Astrocyte (in vitro differentiated cells and primary cell): Measurements from ENCODE around the gene VDR. TPM values are rescaled to one million over a fixed set of nuclear protein-coding genes. Genes with fewer than 3 reads are reported as not detected.
A peak's percentile ranks its signal among the peaks of the same experiment; 100 is the strongest.

Experiments
- DNase-seq: peaks from one replicate; pipeline ENCODE4 v3.0.0-alpha.2; 2010; ENCODE audit warnings: low read depth
- FAIRE-seq: peaks from 2 replicates; lab custom pipeline; 2011; peaks lifted over from hg19 to GRCh38; lab: Jason Lieb, UNC
- H2AFZ ChIP-seq: 2 replicates; pipeline ENCODE4 v1.6.0; 2012; ENCODE audit warnings: low read depth, low read length, inconsistent platforms
- H3K27ac ChIP-seq: 2 replicates; pipeline ENCODE4 v1.5.1; 2011; ENCODE audit warnings: low read depth, low read length, inconsistent platforms
- H3K27me3 ChIP-seq: 2 replicates; pipeline ENCODE4 v1.6.0; 2011; ENCODE audit warnings: low read length, inconsistent platforms; ENCODE audit not compliant: insufficient read depth
- H3K36me3 ChIP-seq: 2 replicates; pipeline ENCODE4 v1.5.1; 2011; ENCODE audit warnings: low read length, inconsistent platforms; ENCODE audit not compliant: insufficient read depth
- H3K4me1 ChIP-seq: 2 replicates; pipeline ENCODE4 v1.5.1; 2011; ENCODE audit warnings: low read length, inconsistent platforms; ENCODE audit not compliant: insufficient read depth
- H3K4me2 ChIP-seq: 2 replicates; pipeline ENCODE4 v1.6.0; 2012; ENCODE audit warnings: low read length, inconsistent platforms
- H3K4me3 ChIP-seq: 2 replicates; pipeline ENCODE4 v1.5.1; 2011; ENCODE audit warnings: low read depth, mild to moderate bottlenecking, low read length, inconsistent platforms; ENCODE audit not compliant: insufficient read depth
- H3K79me2 ChIP-seq: 2 replicates; pipeline ENCODE4 v1.6.0; 2012; ENCODE audit warnings: mild to moderate bottlenecking, low read length, inconsistent platforms; ENCODE audit not compliant: insufficient read depth
- H3K9ac ChIP-seq: 2 replicates; pipeline ENCODE4 v1.6.0; 2012; ENCODE audit warnings: mild to moderate bottlenecking, low read length, inconsistent platforms
- H3K9me3 ChIP-seq: 2 replicates; pipeline ENCODE4 v1.5.1; 2012; ENCODE audit warnings: low read depth, mild to moderate bottlenecking, low read length, inconsistent platforms; ENCODE audit not compliant: insufficient read depth
- H4K20me1 ChIP-seq: 2 replicates; pipeline ENCODE4 v1.6.0; 2012; ENCODE audit warnings: low read length, inconsistent platforms; ENCODE audit not compliant: insufficient read depth
- H3K27ac Mint-ChIP-seq: one replicate; pipeline ENCODE4 v1.8.0; 2021; ENCODE audit warnings: mild to moderate bottlenecking, mixed read lengths; ENCODE audit not compliant: unreplicated experiment
- H3K27me3 Mint-ChIP-seq: one replicate; pipeline ENCODE4 v1.8.0; 2021; ENCODE audit warnings: low read depth, mixed read lengths; ENCODE audit not compliant: unreplicated experiment
- H3K36me3 Mint-ChIP-seq: one replicate; pipeline ENCODE4 v1.8.0; 2021; ENCODE audit warnings: low read depth, mixed read lengths; ENCODE audit not compliant: unreplicated experiment
- H3K4me1 Mint-ChIP-seq: one replicate; pipeline ENCODE4 v1.8.0; 2021; ENCODE audit warnings: low read depth, mixed read lengths; ENCODE audit not compliant: unreplicated experiment
- H3K4me3 Mint-ChIP-seq: one replicate; pipeline ENCODE4 v1.8.0; 2021; ENCODE audit warnings: mild to moderate bottlenecking, moderate library complexity, mixed read lengths; ENCODE audit not compliant: unreplicated experiment
- H3K9me3 Mint-ChIP-seq: one replicate; pipeline ENCODE4 v1.8.0; 2021; ENCODE audit warnings: mild to moderate bottlenecking, mixed read lengths; ENCODE audit not compliant: unreplicated experiment
- CTCF ChIP-seq: IDR thresholded peaks from 2 replicates; pipeline ENCODE4 v1.5.1; 2011; ENCODE audit warnings: low read depth, mild to moderate bottlenecking, inconsistent platforms, low read length, moderate library complexity; ENCODE audit not compliant: insufficient read depth
- EZH2 ChIP-seq: IDR thresholded peaks from 2 replicates; pipeline ENCODE4 v1.6.1; 2012; ENCODE audit warnings: mild to moderate bottlenecking, low read length, inconsistent platforms; ENCODE audit not compliant: insufficient read depth
- total RNA-seq: library from RNA; stranded (reverse); gene quantifications from 2 replicates; pipeline ENCODE4 v1.2.1, GENCODE V29; 2021

Gene VDR
- total RNA-seq, 1 donor from 2014 or later, result 6.6 TPM

GRCh38 chr12:47808574-47809365, 96.0 kb downstream of the VDR start:
- Histone ChIP-seq H3K79me2 (peaks cover 98% of the 10 kb centered on the region), H3K9me3 (no peaks in the 10 kb centered on the region), H3K27me3 (no peaks in the 10 kb centered on the region), H3K9ac (peak overlapping the region; percentile 52), H3K36me3 (peaks cover 5% of the 10 kb centered on the region), H3K4me2 (peak overlapping the region; percentile 71), H3K4me1 (peaks cover 58% of the 10 kb centered on the region), H4K20me1 (peaks cover 93% of the 10 kb centered on the region), H3K27ac (peak overlapping the region; percentile 71), H3K4me3 (no peak overlapping the region), H2AFZ (no peak overlapping the region)
- Mint-ChIP-seq H3K27me3 (no peaks in the 10 kb centered on the region), H3K36me3 (peaks cover 6% of the 10 kb centered on the region), H3K9me3 (no peaks in the 10 kb centered on the region), H3K4me3 (no peak overlapping the region), H3K27ac (peak overlapping the region; percentile 79), H3K4me1 (peaks cover 63% of the 10 kb centered on the region)
- TF ChIP-seq CTCF (no peak), EZH2 (no peak)
- no peak for FAIRE-seq
- DNase-seq, result no peak

GRCh38 chr12:47808050-47808449, 96.7 kb downstream of the VDR start:
- peaks cover 52% of the 10 kb centered on the region for H3K4me1 ChIP-seq
- no peak overlapping the region for H3K4me3 ChIP-seq
- Mint-ChIP-seq H3K9me3 (no peaks in the 10 kb centered on the region), H3K27ac (peak overlapping the region; percentile 79), H3K36me3 (peaks cover 6% of the 10 kb centered on the region), H3K4me3 (no peak overlapping the region), H3K4me1 (peaks cover 57% of the 10 kb centered on the region), H3K27me3 (no peaks in the 10 kb centered on the region)
- H3K9me3 ChIP-seq, result no peaks in the 10 kb centered on the region
- FAIRE-seq (no peak), DNase-seq (peak; percentile 52)
- no peaks in the 10 kb centered on the region for H3K27me3 ChIP-seq
- peaks cover 5% of the 10 kb centered on the region for H3K36me3 ChIP-seq
- peak overlapping the region; percentile 71 for H3K27ac ChIP-seq
- H3K4me2 ChIP-seq, result peak overlapping the region; percentile 71
- H3K79me2 ChIP-seq, result peaks cover 98% of the 10 kb centered on the region
- peaks cover 93% of the 10 kb centered on the region for H4K20me1 ChIP-seq
- H2AFZ ChIP-seq, result no peak overlapping the region
- H3K9ac ChIP-seq, result peak overlapping the region; percentile 52
- TF ChIP-seq EZH2, result no peak
- TF ChIP-seq CTCF, result no peak

- peaks cover 6% of the 10 kb centered on the region for H3K36me3 Mint-ChIP-seq
- H3K9me3 ChIP-seq, result no peaks in the 10 kb centered on the region
- H3K27ac ChIP-seq, result no peak overlapping the region
- H4K20me1 ChIP-seq, result peaks cover 95% of the 10 kb centered on the region
- TF ChIP-seq CTCF (no peak), EZH2 (no peak)
- no peak for FAIRE-seq
- peaks cover 55% of the 10 kb centered on the region for H3K4me1 Mint-ChIP-seq
- peak overlapping the region; percentile 59 for H3K27ac Mint-ChIP-seq
- no peaks in the 10 kb centered on the region for H3K27me3 ChIP-seq
- peaks cover 47% of the 10 kb centered on the region for H3K4me1 ChIP-seq
- peaks cover 5% of the 10 kb centered on the region for H3K36me3 ChIP-seq
- H3K4me3 ChIP-seq, result no peak overlapping the region
- H3K9ac ChIP-seq, result peak overlapping the region; percentile 52
- no peak overlapping the region for H2AFZ ChIP-seq
- H3K27me3 Mint-ChIP-seq, result no peaks in the 10 kb centered on the region
- H3K79me2 ChIP-seq, result peaks cover 100% of the 10 kb centered on the region
- H3K4me2 ChIP-seq, result peak overlapping the region; percentile 71
- no peak overlapping the region for H3K4me3 Mint-ChIP-seq
- DNase-seq, result no peak
- H3K9me3 Mint-ChIP-seq, result no peaks in the 10 kb centered on the region
Measured at GRCh38 chr12:47807338-47807737, 97.5 kb downstream of the VDR start.
